HG03060 (cell line): Measurements from ENCODE around the gene NTSR1.

Experiments
- ATAC-seq: cut with Tn5 transposase; IDR thresholded peaks from one replicate; pipeline ENCODE4 v1.9.1; 2021; ENCODE audit warnings: low read depth, moderate number of reproducible peaks; ENCODE audit not compliant: unreplicated experiment

Gene NTSR1

DNA sequence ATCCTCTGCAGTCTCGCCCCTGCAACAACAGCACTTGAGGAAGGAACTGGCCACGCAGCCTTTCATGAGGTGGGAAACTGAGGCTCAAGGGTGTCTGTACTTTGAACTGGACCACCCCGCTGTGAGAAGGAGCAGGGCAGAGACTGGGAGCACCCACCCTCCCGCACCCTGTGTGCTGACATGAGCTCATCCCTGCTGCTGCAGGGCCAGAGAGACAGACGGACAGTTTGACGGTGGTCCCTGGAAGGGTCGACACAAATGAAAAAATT is 70.7 kb downstream of the NTSR1 start:
- no peak for ATAC-seq

- no peak for ATAC-seq
Measured at GRCh38 chr20:62780204-62780603, 71.6 kb downstream of the NTSR1 start.

DNA sequence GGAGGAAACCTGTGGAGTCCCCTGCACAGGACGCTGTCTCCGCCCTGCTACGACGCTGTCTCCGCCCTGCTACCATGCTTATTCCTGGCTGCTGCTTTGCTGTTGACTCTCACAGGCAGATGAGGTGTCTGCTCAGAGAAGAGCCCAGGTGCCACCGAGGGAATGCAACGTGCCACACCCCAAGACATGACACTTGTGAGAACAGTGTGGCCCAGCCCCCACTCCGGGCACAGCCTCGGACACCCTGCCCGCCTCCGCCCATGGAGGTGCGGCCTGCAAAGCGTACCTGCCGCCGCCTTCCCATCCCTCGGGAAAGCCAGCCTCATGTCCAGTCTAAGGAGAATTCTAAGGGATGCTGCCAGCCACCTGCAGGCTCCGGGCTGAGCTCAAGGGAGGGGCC is 72.1 kb downstream of the NTSR1 start:
- no peak for ATAC-seq

DNA sequence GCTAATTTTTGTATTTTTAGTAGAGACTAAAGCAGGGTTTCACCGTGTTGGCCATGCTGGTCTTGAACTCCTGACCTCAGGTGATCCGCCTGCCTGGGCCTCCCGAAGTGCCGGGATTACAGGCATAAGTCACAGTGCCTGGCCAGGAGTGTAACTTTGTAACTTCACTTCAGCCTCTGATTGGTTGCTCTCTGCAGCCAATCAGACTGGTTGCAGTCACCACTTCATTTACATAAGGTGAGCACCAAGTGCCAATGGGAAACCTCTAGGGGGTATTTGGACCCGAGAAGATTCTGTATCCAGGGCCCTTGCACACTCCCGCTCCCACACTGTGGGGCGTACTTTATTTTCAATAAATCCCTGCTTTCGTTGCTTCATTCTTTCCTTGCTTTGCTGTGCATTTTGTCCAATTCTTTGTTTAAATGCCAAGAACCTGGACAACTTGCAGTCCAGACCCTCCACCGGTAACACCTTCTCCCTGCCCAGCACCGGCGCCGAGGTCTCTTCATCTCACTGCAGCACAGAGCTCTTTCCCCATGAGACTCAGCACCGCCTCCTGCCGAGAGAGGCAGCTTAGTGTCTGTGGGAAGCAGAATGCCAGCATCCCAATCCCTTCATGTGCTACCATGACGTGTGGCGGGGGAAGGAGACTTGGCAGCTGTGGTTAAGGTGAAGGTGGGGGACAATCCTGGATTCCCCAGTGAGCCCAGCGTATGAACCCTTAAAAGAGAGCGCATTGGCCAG is 73.7 kb downstream of the NTSR1 start:
- ATAC-seq: no peak

DNA sequence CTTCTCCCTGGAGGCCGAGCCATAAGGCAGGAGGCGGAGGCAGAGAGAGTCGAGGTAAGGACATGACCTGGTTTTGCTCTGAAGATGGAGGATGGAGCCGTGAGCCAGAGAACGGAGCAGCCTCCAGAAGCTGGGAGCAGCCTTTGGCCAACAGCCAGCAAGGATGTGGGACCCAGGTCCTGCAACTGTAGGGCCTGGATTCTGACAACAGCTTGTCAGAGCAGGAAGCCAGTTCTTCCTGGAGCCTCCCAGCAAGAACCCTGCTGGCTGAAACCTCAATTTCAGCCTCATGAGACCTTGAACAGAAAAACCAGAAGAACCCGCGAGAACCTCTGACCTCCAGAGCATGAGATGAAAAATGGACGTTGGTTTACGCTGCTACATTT is 74.2 kb downstream of the NTSR1 start:
- no peak for ATAC-seq

- no peak for ATAC-seq
Measured at GRCh38 chr20:62784497-62784896, 75.9 kb downstream of the NTSR1 start.

DNA sequence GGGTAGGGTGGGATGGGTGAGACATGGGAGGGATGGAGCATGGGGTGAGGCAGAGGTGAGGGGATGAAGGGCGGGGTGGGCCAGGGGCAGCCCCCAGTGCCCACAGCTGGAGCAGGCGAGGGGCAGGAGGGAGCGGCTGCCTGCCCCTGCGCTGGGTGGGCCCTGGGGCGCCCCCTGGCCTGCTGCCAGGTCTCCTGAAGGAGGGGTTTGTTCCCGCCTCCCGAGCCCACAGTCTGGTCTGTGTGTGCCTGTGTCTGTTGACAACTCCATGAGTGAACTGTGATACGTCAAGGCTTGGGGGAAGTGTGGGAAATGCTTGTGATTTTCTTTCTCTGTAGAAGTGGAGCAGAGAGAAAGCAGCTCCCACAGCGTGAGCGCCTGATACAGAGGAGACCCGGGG is 76.8 kb downstream of the NTSR1 start:
- no peak for ATAC-seq

GRCh38 chr20:62786157-62786556 is 77.5 kb downstream of the NTSR1 start:
- no peak for ATAC-seq

GRCh38 chr20:62787321-62787720 is 78.7 kb downstream of the NTSR1 start:
- no peak for ATAC-seq

- ATAC-seq: no peak
Measured at GRCh38 chr20:62787866-62788265, 79.2 kb downstream of the NTSR1 start.

DNA sequence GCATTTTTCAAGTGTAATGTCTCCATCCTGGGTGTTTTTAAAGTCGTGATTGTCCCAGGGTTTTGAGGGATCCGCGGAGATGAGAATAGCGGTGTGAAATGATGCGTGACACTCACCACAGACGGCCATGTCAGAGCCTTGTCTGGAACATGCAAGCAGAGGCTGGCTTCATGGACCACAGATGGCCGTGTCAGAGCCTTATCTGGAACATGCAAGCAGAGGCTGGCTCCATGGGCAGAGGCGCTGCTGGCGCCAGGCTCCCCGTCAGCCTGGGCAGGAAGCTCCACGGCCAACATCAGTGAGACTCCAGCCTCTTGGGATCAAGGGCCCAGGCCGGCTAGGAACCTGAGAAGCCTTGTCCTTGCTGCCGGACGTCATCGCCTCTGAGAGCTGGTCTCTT is 80.0 kb downstream of the NTSR1 start:
- no peak for ATAC-seq

DNA sequence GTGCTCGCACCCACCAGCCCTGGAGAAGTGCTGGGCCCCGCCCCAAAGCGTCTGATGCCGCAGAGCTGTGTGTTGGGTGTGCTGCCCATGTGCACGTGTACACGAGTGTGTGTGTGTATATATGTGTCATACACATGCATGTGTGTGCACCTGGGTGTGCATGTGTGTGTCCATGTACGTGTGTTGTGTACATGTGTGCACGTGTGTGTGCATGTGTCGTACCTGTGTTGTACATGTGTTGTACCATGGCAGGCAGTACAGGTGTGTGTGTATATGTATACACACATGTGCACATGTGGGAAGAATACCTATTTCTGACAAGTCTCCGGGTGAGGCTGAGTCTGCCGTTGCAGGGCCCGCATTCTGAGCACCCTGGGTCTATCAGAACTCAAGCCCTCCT is 81.4 kb downstream of the NTSR1 start:
- no peak for ATAC-seq

- no peak for ATAC-seq
Measured at GRCh38 chr20:62791301-62792181, 82.9 kb downstream of the NTSR1 start.

GRCh38 chr20:62792182-62792939 is 83.7 kb downstream of the NTSR1 start:
- ATAC-seq: no peak

DNA sequence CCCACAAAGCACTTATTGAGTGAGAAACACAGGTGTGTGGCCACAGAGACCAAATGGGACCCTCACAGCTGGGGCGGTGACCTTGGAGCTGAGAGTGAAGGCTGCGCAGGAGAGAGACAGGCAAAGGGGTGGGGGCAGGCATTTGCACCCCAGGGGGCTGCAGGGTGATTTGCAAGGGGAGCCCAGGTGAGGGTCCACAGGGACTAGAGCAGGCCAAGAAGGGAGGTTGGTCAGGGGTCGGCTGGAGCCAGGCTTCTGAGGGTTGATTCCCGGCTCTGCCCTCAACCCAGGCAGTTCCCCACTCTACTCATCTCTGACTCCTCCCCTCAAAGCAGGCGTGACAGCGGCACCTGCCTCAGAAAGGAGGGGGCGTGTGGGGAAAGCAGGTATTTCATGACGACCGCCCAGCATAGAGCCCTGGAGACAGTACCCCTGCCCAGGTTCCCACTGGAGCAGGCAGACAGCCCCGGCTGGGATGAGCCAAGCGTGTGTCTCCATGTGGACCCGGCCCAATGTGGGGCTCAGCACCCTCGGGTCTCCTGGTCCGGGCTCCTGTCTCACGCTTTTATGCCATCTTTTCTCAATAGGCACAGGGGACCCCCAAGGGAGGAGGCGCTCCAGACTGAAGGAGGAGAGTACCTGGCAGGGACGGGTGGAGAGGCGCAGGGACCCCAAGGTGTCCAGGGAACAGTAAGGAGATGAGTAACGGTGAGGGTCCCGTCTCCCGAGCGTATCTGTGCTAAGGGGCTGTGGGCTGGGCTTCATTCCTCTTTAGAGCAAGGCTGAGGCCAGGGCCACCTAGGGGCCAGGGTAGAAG is 84.5 kb downstream of the NTSR1 start:
- ATAC-seq: no peak

DNA sequence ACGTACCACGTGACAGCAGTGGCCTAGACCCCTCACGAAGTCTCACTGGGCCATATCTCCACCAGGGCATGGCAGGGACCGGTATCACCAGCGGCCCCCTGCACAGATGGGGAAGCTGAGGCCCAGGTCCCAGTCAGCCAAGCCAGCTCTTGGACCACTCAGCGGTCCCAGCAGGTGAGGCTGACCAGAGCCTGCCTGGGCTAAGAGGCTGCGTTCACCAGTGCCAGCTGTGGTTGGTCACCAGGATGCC is 85.0 kb downstream of the NTSR1 start:
- ATAC-seq: no peak

DNA sequence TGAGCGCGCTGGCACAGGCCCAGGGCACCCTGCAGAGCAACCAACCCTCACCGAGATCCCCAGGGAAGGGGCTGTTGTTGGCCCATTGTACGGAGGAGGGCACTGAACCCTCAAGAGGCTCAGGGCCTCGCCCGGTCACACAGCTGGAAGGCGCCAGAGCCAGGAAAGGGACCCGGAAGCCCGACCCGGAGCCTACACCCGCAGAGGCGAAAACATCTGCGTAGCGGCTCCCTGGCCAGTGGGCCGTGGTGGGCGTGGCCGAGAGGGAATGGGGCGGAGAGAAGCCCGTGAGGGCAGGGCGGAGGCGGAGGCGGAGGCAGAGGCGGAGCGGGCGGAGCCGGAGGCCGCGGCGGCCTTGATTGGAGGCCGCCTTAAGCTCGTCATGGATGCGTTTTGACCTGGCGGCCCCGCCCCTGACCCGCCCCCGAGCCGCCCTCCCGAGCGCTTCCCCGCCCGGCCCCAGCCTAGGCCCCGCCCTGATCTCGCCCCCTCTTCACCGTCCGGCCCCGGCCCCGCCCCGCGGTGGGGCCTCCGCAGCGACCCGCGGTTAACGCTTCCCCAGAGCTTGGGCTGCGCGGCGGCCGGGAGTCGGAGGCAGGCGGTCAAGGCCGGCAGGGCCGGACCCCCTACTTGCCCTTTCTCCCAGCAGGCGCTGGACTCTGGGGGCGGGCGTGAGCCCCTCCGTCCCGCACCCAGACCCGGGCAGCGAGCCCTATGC is 85.5 kb downstream of the NTSR1 start:
- peak; percentile 56 for ATAC-seq

DNA sequence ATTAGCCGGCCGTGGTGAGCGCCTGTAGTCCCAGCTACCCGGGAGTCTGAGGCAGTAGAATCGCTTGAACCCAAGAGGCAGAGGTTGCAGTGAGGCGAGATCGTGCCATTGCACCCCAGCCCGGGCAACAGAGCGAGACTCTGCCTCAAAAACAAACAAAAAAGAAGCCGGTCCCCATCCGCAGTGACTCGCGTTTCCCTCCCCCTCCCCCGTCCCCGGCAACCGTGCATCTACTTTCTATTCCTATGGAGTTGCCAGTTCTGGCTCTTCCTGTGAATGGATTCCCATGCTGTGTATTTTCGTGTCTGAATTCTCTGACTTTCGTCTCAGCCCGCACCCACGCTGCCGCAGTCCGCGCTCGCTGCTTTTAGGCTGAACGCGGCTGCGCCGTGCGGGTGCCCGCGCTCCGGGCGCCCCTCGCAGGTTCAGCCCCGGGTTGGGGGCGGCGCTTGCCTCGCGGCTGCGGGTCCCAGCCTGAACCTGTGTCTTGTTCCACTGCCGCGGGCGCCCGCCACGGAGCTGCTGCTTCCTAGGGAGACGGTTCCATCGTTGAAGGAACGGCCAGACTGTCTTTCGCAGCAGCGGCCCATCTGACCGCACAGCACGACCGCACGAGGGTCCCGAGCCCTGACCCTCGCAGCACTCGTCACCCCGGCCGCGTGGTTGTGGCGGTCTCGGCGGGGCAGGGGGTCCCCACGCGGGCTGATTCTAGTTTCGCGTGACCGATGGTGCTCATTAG is 86.6 kb downstream of the NTSR1 start:
- ATAC-seq: no peak

DNA sequence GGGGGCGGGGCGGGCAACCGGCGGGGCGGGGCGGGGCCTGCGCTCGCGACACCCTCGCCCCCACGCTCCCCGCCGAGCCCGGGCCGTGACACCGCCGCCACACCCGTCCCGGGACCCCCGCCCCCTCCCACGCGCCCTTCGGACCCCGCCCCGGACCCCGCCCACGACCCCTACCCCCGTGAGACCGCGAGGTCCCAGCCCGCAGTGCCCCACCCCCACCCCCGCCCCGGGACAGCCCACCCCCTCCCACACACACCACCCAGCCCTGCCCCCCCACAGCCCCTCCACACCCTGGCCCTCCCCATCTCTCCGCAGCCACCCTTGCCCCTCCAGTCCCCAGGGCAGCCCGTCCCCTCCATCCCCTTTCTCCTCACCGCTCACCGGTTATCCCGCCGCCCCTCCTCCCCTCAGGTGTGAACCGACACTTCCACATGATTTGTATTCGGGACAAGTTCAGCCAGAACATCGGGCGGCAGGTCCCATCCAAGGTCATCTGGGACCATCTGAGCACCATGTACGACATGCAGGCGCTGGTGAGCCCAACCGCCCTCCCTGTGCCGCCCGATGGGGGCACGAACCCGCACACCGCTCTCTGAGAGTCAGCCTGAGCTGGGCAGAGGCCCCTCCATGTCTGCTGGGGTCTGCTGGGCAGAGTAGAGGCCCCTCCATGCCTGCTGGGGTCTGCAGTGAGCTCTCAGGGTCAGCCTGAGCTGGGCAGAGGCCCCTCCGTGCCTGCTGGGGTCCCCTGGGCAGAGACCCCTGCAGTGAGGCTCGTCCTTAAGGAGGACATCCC is 88.3 kb downstream of the NTSR1 start:
- ATAC-seq: no peak
